HFFc6 (cell line): Measurements from ENCODE around the gene FAM229A. TPM values are rescaled to one million over a fixed set of nuclear protein-coding genes. Genes with fewer than 3 reads are reported as not detected.

Experiments used
- DNase-seq: peaks from one replicate; pipeline ENCODE4 v3.0.0-alpha.2; 2018
- H3K27ac Mint-ChIP-seq: 2 replicates; pipeline ENCODE4 v1.8.0; 2020; ENCODE audit warnings: mild to moderate bottlenecking, mixed read lengths
- H3K27me3 Mint-ChIP-seq: 2 replicates; pipeline ENCODE4 v1.8.0; 2021; ENCODE audit warnings: mild to moderate bottlenecking, moderate library complexity, mixed read lengths; ENCODE audit not compliant: insufficient read depth
- H3K36me3 Mint-ChIP-seq: 2 replicates; pipeline ENCODE4 v1.8.0; 2021; ENCODE audit warnings: low read depth, mixed read lengths
- H3K4me1 Mint-ChIP-seq: 2 replicates; pipeline ENCODE4 v1.8.0; 2020; ENCODE audit warnings: low read depth, mixed read lengths
- H3K4me3 Mint-ChIP-seq: 2 replicates; pipeline ENCODE4 v1.8.0; 2020; ENCODE audit warnings: mild to moderate bottlenecking, moderate library complexity, mixed read lengths
- H3K9me3 Mint-ChIP-seq: 2 replicates; pipeline ENCODE4 v1.8.0; 2020; ENCODE audit warnings: mild to moderate bottlenecking, mixed read lengths
- CTCF ChIP-seq: fragments of 200-600 bp; sonication (generic); IDR thresholded peaks from 2 replicates; pipeline ENCODE4 v1.5.0; 2021; ENCODE audit warnings: antibody characterized with exemption, mild to moderate bottlenecking
- total RNA-seq, 6 experiments: library from RNA; stranded (reverse); fragmentation: NEBNext Ultra II Directional; extraction: Animal tissue kit (Norgen Biotek cat#: 25700); gene quantifications; 2 replicates in 1 of 6; 3 replicates in 5 of 6; pipeline ENCODE4 v1.2.3, GENCODE V29; 2021

FAM229A gene
- total RNA-seq, 6 experiments from 2014 or later: 1.1 to 3.0 (median 1.7) TPM

- DNase-seq: no peak
- H3K4me3 Mint-ChIP-seq: no peak overlapping the region
- no peak overlapping the region for H3K27ac Mint-ChIP-seq
Measured at GRCh38 chr1:32330558-32331151, 31.6 kb downstream of the FAM229A start.

GRCh38 chr1:32329931-32330466, 32.3 kb downstream of the FAM229A start:
- no peak for TF ChIP-seq CTCF
- DNase-seq: no peak
- Mint-ChIP-seq H3K36me3 (peaks cover 30% of the 10 kb centered on the region), H3K4me1 (peaks cover 4% of the 10 kb centered on the region), H3K9me3 (no peaks in the 10 kb centered on the region), H3K27ac (no peak overlapping the region), H3K27me3 (peaks cover 2% of the 10 kb centered on the region), H3K4me3 (no peak overlapping the region)

More at GRCh38 chr1:32330558-32331151, 31.6 kb downstream of the FAM229A start:
- no peaks in the 10 kb centered on the region for H3K9me3 Mint-ChIP-seq
- peaks cover 30% of the 10 kb centered on the region for H3K36me3 Mint-ChIP-seq
- TF ChIP-seq CTCF: no peak
- H3K27me3 Mint-ChIP-seq: peaks cover 3% of the 10 kb centered on the region
- H3K4me1 Mint-ChIP-seq: peaks cover 5% of the 10 kb centered on the region

GRCh38 chr1:32327204-32327603, 35.1 kb downstream of the FAM229A start:
- Mint-ChIP-seq H3K9me3 (no peaks in the 10 kb centered on the region), H3K27ac (no peak overlapping the region), H3K4me1 (peaks cover under 1% of the 10 kb centered on the region; the same call in 1 of the 2 replicates), H3K27me3 (no peaks in the 10 kb centered on the region; the same call in none of the 2 replicates), H3K36me3 (peaks cover 25% of the 10 kb centered on the region), H3K4me3 (no peak overlapping the region)
- TF ChIP-seq CTCF: no peak
- DNase-seq: no peak

GRCh38 chr1:32321712-32322291, 40.5 kb downstream of the FAM229A start:
- Mint-ChIP-seq H3K9me3 (no peaks in the 10 kb centered on the region), H3K4me3 (no peak overlapping the region), H3K27ac (no peak overlapping the region), H3K27me3 (no peaks in the 10 kb centered on the region), H3K36me3 (peaks cover 2% of the 10 kb centered on the region), H3K4me1 (peaks cover 6% of the 10 kb centered on the region)
- DNase-seq: no peak
- TF ChIP-seq CTCF: no peak

- Mint-ChIP-seq H3K36me3 (peaks cover 9% of the 10 kb centered on the region; the same call in 1 of the 2 replicates), H3K27ac (no peak overlapping the region), H3K4me3 (no peak overlapping the region), H3K27me3 (no peaks in the 10 kb centered on the region), H3K4me1 (peaks cover 19% of the 10 kb centered on the region), H3K9me3 (no peaks in the 10 kb centered on the region)
- no peak for TF ChIP-seq CTCF
- no peak for DNase-seq
Measured at GRCh38 chr1:32318127-32318869, 44.0 kb downstream of the FAM229A start.
